HCT116 (cell line): ENCODE results near the gene STK4.
A peak's percentile ranks its signal among the peaks of the same experiment; 100 is the strongest.

ENCODE experiments used
- CBX3 ChIP-seq: IDR thresholded peaks from 2 replicates; pipeline ENCODE4 v1.6.1; 2012; ENCODE audit warnings: low read depth
- CEBPB ChIP-seq: IDR thresholded peaks from 2 replicates; pipeline ENCODE4 v1.6.1; 2012; ENCODE audit warnings: low read depth
- EZH2 ChIP-seq: fragments of 200-600 bp; sonication (generic); IDR thresholded peaks from 2 replicates; pipeline ENCODE4 v1.6.1; 2017; ENCODE audit warnings: antibody characterized with exemption, mixed run types
- POLR2A ChIP-seq: IDR thresholded peaks from 2 replicates; pipeline ENCODE4 v1.7.0; 2011; ENCODE audit warnings: borderline replicate concordance; ENCODE audit not compliant: insufficient read depth, insufficient read length; ENCODE audit errors: extremely low read depth
- POLR2AphosphoS5 ChIP-seq: IDR thresholded peaks from 2 replicates; pipeline ENCODE4 v1.6.1; 2011; ENCODE audit warnings: mild to moderate bottlenecking, low read depth, low read length, moderate library complexity
- RAD21 ChIP-seq: IDR thresholded peaks from 2 replicates; pipeline ENCODE4 v1.6.1; 2012; ENCODE audit warnings: low read depth, mild to moderate bottlenecking
- SIN3A ChIP-seq: IDR thresholded peaks from 2 replicates; pipeline ENCODE4 v1.6.1; 2012; ENCODE audit warnings: low read depth
- TCF7L2 ChIP-seq: IDR thresholded peaks from 2 replicates; pipeline ENCODE4 v1.7.0; 2011; ENCODE audit warnings: borderline replicate concordance, inconsistent platforms; ENCODE audit not compliant: insufficient read depth, insufficient read length; ENCODE audit errors: extremely low read depth
- YY1 ChIP-seq: IDR thresholded peaks from 2 replicates; pipeline ENCODE4 v1.6.1; 2011; ENCODE audit warnings: low read length, low read depth, moderate library complexity, mild to moderate bottlenecking; ENCODE audit not compliant: insufficient replicate concordance; ENCODE audit errors: extremely low read depth
- ZFX ChIP-seq: fragments of 450-650 bp; IDR thresholded peaks from 2 replicates; pipeline ENCODE4 v1.6.1; 2017
- TF ChIP-seq, protein P1 (sequence below), 3 experiments: fragments of 200-600 bp in 1 of 3; sonication (generic) in 1 of 3; IDR thresholded peaks in 2 of 3; conservative IDR thresholded peaks in 1 of 3; 2 replicates each; pipeline ENCODE4 v1.5.1; 2012 to 2017; ENCODE audit warnings: low read depth in 2 of 3, low read length in 2 of 3, antibody characterized with exemption in 1 of 3, borderline replicate concordance in 1 of 3, control low read depth in 1 of 3, mild to moderate bottlenecking in 1 of 3, mixed read lengths in 1 of 3, mixed run types in 1 of 3, moderate library complexity in 1 of 3; ENCODE audit not compliant: insufficient read depth in 1 of 3
- TF ChIP-seq, protein P2 (sequence below): IDR thresholded peaks from 2 replicates; pipeline ENCODE4 v1.6.1; 2012
- TF ChIP-seq, protein P3 (sequence below): IDR thresholded peaks from 2 replicates; pipeline ENCODE4 v1.6.1; 2012; ENCODE audit warnings: low read depth
- TF ChIP-seq, protein P4 (sequence below): IDR thresholded peaks from 2 replicates; pipeline ENCODE4 v1.6.1; 2012

DNA sequence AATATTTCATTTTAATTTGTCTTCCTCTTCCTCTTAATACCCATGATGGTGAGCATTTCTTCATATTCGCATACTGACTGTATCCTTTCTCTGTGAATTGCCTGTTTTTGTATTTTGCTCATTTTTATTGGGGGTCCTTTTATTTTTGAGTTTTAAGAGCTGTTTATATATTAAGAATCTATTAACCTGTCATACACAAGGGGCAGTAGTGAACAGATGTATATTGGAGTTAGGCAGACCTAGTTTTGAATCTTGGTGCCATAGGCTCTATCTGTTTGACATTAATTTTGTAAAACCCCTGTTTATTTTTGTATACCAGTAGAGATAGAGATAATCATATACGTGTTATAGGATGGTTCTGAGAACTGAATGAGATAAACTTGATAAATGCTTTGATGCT, 151.7 kb downstream of the STK4 start:
- TF ChIP-seq, protein P1, sequence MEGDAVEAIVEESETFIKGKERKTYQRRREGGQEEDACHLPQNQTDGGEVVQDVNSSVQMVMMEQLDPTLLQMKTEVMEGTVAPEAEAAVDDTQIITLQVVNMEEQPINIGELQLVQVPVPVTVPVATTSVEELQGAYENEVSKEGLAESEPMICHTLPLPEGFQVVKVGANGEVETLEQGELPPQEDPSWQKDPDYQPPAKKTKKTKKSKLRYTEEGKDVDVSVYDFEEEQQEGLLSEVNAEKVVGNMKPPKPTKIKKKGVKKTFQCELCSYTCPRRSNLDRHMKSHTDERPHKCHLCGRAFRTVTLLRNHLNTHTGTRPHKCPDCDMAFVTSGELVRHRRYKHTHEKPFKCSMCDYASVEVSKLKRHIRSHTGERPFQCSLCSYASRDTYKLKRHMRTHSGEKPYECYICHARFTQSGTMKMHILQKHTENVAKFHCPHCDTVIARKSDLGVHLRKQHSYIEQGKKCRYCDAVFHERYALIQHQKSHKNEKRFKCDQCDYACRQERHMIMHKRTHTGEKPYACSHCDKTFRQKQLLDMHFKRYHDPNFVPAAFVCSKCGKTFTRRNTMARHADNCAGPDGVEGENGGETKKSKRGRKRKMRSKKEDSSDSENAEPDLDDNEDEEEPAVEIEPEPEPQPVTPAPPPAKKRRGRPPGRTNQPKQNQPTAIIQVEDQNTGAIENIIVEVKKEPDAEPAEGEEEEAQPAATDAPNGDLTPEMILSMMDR (IDR thresholded peaks at IDR 0.05 in 2 of 3, conservative IDR thresholded peaks at IDR 0.05 in 1 of 3; ENCODE audit: borderline replicate concordance in 1 of 3, insufficient read depth in 1 of 3, low read depth in 2 of 3, low read length in 2 of 3): peak in 2 of 3 experiments; percentile 5 to 43; a peak in 1 of 6 replicates
- TF ChIP-seq EZH2 (no peak), POLR2A (no peak), RAD21 (peak; percentile 10; the same call in 1 of the 2 replicates), ZFX (no peak), TCF7L2 (no peak), SIN3A (no peak), POLR2AphosphoS5 (no peak), YY1 (no peak), CBX3 (no peak), CEBPB (no peak)
- TF ChIP-seq, protein P2, sequence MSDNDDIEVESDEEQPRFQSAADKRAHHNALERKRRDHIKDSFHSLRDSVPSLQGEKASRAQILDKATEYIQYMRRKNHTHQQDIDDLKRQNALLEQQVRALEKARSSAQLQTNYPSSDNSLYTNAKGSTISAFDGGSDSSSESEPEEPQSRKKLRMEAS: no peak
- TF ChIP-seq, protein P3, sequence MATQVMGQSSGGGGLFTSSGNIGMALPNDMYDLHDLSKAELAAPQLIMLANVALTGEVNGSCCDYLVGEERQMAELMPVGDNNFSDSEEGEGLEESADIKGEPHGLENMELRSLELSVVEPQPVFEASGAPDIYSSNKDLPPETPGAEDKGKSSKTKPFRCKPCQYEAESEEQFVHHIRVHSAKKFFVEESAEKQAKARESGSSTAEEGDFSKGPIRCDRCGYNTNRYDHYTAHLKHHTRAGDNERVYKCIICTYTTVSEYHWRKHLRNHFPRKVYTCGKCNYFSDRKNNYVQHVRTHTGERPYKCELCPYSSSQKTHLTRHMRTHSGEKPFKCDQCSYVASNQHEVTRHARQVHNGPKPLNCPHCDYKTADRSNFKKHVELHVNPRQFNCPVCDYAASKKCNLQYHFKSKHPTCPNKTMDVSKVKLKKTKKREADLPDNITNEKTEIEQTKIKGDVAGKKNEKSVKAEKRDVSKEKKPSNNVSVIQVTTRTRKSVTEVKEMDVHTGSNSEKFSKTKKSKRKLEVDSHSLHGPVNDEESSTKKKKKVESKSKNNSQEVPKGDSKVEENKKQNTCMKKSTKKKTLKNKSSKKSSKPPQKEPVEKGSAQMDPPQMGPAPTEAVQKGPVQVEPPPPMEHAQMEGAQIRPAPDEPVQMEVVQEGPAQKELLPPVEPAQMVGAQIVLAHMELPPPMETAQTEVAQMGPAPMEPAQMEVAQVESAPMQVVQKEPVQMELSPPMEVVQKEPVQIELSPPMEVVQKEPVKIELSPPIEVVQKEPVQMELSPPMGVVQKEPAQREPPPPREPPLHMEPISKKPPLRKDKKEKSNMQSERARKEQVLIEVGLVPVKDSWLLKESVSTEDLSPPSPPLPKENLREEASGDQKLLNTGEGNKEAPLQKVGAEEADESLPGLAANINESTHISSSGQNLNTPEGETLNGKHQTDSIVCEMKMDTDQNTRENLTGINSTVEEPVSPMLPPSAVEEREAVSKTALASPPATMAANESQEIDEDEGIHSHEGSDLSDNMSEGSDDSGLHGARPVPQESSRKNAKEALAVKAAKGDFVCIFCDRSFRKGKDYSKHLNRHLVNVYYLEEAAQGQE: no peak
- TF ChIP-seq, protein P4, sequence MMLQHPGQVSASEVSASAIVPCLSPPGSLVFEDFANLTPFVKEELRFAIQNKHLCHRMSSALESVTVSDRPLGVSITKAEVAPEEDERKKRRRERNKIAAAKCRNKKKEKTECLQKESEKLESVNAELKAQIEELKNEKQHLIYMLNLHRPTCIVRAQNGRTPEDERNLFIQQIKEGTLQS: no peak
